Chondrocyte (in vitro differentiated cells): ENCODE results near the gene ADGRB3. TPM values are rescaled to one million over a fixed set of nuclear protein-coding genes. Genes with fewer than 3 reads are reported as not detected.

Experiments
- DNase-seq: peaks from one replicate; pipeline ENCODE4 v3.0.0; 2021; ENCODE audit warnings: mixed read lengths, low spot score
- H3K27ac Mint-ChIP-seq: one replicate; pipeline ENCODE4 v1.8.0; 2021; ENCODE audit warnings: mild to moderate bottlenecking, moderate library complexity, mixed read lengths; ENCODE audit not compliant: unreplicated experiment
- H3K27me3 Mint-ChIP-seq: 2 replicates; pipeline ENCODE4 v1.8.0; 2021; ENCODE audit warnings: low read depth, mixed read lengths
- H3K36me3 Mint-ChIP-seq: 2 replicates; pipeline ENCODE4 v1.8.0; 2021; ENCODE audit warnings: low read depth, mixed read lengths
- H3K4me1 Mint-ChIP-seq: 2 replicates; pipeline ENCODE4 v1.8.0; 2021; ENCODE audit warnings: low read depth, mild to moderate bottlenecking, mixed read lengths
- H3K4me3 Mint-ChIP-seq: one replicate; pipeline ENCODE4 v1.8.0; 2021; ENCODE audit warnings: mild to moderate bottlenecking, moderate library complexity, mixed read lengths; ENCODE audit not compliant: unreplicated experiment
- H3K9me3 Mint-ChIP-seq: 2 replicates; pipeline ENCODE4 v1.8.0; 2021; ENCODE audit warnings: low read depth, mixed read lengths
- total RNA-seq: library from RNA; stranded (reverse); gene quantifications from 3 replicates; pipeline ENCODE4 v1.2.1, GENCODE V29; 2021
- TF ChIP-seq, protein P1 (sequence below): fragments of 200-600 bp; sonication (generic); IDR thresholded peaks from 2 replicates; pipeline ENCODE4 v1.5.0; 2021; ENCODE audit warnings: antibody characterized with exemption, mild to moderate bottlenecking, moderate library complexity

ADGRB3 gene
- total RNA-seq, 1 donor from 2014 or later, result not detected

DNA sequence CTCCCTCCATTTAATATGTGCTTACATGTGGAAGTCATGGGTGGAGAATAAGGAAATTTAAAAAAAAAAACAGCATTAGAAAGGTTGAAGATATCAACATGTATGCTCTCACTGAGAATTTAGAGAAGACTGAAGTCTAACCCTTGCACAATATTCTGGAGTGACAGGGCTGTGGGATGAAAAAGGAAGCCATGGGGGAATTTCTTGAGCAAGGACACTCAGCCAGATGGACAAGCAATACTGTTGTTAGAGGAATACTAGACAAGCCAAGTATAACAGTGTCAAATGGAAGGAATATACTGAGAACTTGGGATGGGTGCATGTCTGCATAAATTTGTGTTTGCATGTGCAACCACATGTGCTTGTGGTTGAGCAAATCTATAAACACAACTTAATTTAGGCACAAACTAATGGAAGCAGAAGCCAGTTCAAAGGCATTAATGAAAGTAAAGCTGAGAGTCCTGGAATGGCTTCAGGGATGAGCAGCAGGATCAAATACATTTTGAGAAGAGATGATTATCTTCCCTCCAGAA lies 119.7 kb downstream of the ADGRB3 start:
- Mint-ChIP-seq H3K4me1 (no peaks in the 10 kb centered on the region), H3K9me3 (no peaks in the 10 kb centered on the region), H3K4me3 (no peak overlapping the region), H3K27me3 (peaks cover 24% of the 10 kb centered on the region), H3K36me3 (no peaks in the 10 kb centered on the region), H3K27ac (no peak overlapping the region)
- TF ChIP-seq, protein P1, sequence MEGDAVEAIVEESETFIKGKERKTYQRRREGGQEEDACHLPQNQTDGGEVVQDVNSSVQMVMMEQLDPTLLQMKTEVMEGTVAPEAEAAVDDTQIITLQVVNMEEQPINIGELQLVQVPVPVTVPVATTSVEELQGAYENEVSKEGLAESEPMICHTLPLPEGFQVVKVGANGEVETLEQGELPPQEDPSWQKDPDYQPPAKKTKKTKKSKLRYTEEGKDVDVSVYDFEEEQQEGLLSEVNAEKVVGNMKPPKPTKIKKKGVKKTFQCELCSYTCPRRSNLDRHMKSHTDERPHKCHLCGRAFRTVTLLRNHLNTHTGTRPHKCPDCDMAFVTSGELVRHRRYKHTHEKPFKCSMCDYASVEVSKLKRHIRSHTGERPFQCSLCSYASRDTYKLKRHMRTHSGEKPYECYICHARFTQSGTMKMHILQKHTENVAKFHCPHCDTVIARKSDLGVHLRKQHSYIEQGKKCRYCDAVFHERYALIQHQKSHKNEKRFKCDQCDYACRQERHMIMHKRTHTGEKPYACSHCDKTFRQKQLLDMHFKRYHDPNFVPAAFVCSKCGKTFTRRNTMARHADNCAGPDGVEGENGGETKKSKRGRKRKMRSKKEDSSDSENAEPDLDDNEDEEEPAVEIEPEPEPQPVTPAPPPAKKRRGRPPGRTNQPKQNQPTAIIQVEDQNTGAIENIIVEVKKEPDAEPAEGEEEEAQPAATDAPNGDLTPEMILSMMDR, result no peak
- no peak for DNase-seq

DNA sequence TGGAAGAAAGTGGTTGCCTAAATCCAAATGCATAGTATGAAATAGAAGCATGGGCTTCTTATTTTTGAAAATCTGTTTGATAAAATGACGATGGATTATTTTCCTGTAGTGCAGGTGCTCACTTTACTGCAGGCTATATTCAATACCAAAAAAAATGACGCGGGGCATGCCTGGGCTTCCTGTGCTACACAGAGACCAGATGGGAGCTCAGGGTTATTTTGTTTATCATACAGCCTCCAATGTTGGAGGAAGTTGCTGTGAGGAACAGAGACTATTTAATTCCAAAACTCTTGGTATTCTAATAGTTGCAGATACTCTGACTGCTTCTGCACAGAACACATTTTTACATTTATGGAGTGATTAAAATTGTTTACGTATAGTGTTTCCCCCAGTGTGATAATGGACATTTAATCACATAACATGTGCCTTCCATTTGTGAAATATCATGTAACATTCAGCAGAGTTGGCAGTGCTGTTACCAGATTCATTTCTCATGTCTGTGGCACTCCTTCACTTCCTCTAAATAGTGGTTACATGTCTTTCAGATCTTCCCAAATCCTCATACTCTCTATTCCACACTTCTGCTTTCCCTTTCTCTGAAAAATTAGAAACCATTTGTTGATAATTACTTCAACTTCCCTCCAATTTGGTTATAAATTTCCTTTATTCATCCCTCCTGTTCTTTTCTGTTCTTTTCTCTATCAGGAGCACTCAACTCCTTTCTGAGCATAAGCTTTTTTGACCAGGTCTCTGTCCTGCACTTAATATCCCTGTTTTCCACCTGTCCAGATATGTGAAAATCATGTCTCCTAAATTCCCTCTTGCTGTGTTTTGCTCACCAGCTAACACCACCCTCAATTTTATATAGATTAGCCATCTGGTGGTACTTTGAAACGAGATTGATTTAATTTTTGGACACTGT lies 121.6 kb downstream of the ADGRB3 start:
- Mint-ChIP-seq H3K27ac (no peak overlapping the region), H3K9me3 (no peaks in the 10 kb centered on the region), H3K4me3 (no peak overlapping the region), H3K36me3 (no peaks in the 10 kb centered on the region), H3K4me1 (no peaks in the 10 kb centered on the region), H3K27me3 (peaks cover 18% of the 10 kb centered on the region)
- TF ChIP-seq, protein P1, result no peak
- no peak for DNase-seq

DNA sequence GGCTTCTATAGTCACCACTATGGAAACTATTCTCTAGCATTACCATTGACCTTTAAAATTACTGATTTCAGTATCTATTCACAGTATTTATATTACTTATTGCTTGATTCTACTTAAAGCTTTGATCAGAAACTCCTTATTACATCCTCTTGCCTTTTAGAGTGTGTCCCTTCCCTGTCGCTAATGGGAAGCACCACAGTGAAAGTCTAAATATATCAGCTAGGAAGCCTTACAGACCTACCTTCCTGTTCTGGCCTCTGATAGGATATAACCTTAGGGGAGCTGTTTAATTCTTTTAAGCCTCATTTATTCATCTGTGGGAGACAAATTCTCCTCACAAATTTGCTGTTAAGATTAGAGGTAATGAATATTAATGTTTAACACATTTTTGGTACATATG lies 122.7 kb downstream of the ADGRB3 start:
- Mint-ChIP-seq H3K4me1 (no peaks in the 10 kb centered on the region), H3K27me3 (peaks cover 14% of the 10 kb centered on the region), H3K36me3 (no peaks in the 10 kb centered on the region), H3K9me3 (no peaks in the 10 kb centered on the region), H3K4me3 (no peak overlapping the region), H3K27ac (no peak overlapping the region)
- TF ChIP-seq, protein P1, result no peak
- no peak for DNase-seq

DNA sequence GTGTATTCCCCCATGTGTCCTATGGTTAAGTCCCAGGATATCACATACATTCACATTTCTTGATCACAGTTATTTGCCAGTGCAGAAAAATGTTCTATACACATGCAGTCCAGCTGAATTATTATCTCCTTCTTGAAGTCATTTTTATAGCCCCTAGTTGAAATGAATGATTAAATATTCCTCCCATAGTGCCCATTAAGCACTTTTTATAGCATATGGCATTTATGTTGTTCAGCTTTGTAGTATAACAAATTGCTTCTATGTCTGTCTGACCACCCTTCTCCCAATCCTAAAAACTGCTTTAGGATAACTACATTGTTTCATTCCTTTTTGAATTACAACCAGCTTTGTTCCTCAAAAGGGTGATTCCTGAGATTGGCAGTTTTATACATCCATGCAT lies 123.5 kb downstream of the ADGRB3 start:
- Mint-ChIP-seq H3K27me3 (peaks cover 9% of the 10 kb centered on the region), H3K9me3 (no peaks in the 10 kb centered on the region), H3K4me1 (no peaks in the 10 kb centered on the region), H3K27ac (no peak overlapping the region), H3K4me3 (no peak overlapping the region), H3K36me3 (no peaks in the 10 kb centered on the region)
- TF ChIP-seq, protein P1, result no peak
- DNase-seq, result no peak

DNA sequence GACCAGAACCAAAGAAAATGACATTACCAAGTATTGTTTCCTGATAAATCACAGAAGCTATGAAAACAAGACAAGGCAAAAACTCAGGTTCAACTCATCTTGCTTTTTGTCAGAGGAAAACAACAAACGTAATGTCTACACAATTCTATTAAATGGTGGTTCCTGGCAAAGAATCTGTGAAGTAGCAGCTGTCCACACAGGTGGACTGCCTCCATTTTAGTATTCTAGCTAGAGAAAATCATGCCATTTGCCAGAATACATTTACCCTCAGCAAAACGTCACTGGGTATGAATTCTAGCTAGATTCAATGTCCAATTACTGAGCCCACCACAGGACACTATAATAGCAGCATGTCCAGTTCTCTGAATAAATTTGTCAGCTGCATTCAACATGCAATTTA lies 125.4 kb downstream of the ADGRB3 start:
- peaks cover 2% of the 10 kb centered on the region for H3K27me3 Mint-ChIP-seq

More for the DNA sequence above, 125.4 kb downstream of the ADGRB3 start:
- Mint-ChIP-seq H3K27ac (no peak overlapping the region), H3K9me3 (no peaks in the 10 kb centered on the region), H3K4me3 (no peak overlapping the region), H3K4me1 (no peaks in the 10 kb centered on the region), H3K36me3 (no peaks in the 10 kb centered on the region)
- TF ChIP-seq, protein P1, result no peak
- DNase-seq, result no peak
